Measurements from ENCODE around the gene IDUA.

IDUA gene

GRCh38 chr4:959338-960139, 27.3 kb upstream of the IDUA start:
- DNase-seq (ENCODE audit: low spot score in 2 of 2): peak in 1 of 2 experiments; percentile 9
- Histone ChIP-seq H3K9me3 (no peaks in the 10 kb centered on the region), H3K4me1 (no peaks in the 10 kb centered on the region), H3K27me3 (ENCODE audit: low read depth) (no peaks in the 10 kb centered on the region), H3K4me3 (no peak overlapping the region), H3K36me3 (replicated peaks) (peaks cover 3% of the 10 kb centered on the region; the same call in 1 of the 2 replicates)
- in situ Hi-C loops (cut with MboI; ENCODE audit: low sequenced_read_pairs): no loop called here

DNA sequence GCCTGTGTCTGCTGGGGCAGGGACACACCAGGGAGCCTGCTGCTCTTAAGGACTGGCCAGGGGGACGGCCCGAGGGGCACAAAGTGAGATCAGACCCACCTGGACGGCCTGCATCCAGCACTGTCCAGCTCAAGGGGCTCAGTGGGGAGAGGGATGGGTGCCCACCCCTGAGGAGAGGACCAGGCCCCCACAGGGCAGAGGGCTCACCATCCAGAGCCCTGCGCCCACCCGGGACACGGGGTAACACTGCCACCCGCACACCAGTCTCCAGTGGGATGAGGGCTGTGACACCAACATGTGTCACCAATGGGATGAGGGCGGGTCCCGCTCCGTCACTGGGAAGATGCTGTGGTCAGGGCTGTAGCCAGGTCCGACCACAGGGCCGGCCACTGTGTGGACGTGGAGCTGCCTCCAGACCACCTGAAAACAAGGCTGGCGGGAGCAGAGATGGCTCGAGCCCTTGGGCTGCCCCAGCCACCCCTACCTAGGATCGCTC, 26.7 kb upstream of the IDUA start:
- Histone ChIP-seq H3K36me3 (replicated peaks) (peaks cover 3% of the 10 kb centered on the region; the same call in 1 of the 2 replicates), H3K4me1 (no peaks in the 10 kb centered on the region), H3K4me3 (no peak overlapping the region), H3K9me3 (no peaks in the 10 kb centered on the region), H3K27me3 (ENCODE audit: low read depth) (no peaks in the 10 kb centered on the region)
- peak in 1 of 2 experiments; percentile 5 for DNase-seq (ENCODE audit: low spot score in 2 of 2)
- in situ Hi-C loops (cut with MboI; ENCODE audit: low sequenced_read_pairs): no loop called here

- Histone ChIP-seq H3K36me3 (replicated peaks) (peaks cover 3% of the 10 kb centered on the region; the same call in 1 of the 2 replicates), H3K4me1 (no peaks in the 10 kb centered on the region), H3K4me3 (no peak overlapping the region), H3K27me3 (ENCODE audit: low read depth) (no peaks in the 10 kb centered on the region), H3K9me3 (no peaks in the 10 kb centered on the region)
- DNase-seq (ENCODE audit: low spot score in 2 of 2): no peak
- in situ Hi-C loops (cut with MboI; ENCODE audit: low sequenced_read_pairs): no loop called here
Measured at GRCh38 chr4:960636-961350, 26.1 kb upstream of the IDUA start.

GRCh38 chr4:961351-962230, 25.3 kb upstream of the IDUA start:
- H3K4me3 ChIP-seq: no peak overlapping the region
- no peaks in the 10 kb centered on the region for H3K4me1 ChIP-seq
- peaks cover 3% of the 10 kb centered on the region; the same call in 1 of the 2 replicates for H3K36me3 ChIP-seq (replicated peaks)
- no peaks in the 10 kb centered on the region for H3K27me3 ChIP-seq (ENCODE audit: low read depth)
- in situ Hi-C loops (cut with MboI; ENCODE audit: low sequenced_read_pairs): no loop called here
- no peaks in the 10 kb centered on the region for H3K9me3 ChIP-seq
- DNase-seq (ENCODE audit: low spot score in 2 of 2): no peak

DNA sequence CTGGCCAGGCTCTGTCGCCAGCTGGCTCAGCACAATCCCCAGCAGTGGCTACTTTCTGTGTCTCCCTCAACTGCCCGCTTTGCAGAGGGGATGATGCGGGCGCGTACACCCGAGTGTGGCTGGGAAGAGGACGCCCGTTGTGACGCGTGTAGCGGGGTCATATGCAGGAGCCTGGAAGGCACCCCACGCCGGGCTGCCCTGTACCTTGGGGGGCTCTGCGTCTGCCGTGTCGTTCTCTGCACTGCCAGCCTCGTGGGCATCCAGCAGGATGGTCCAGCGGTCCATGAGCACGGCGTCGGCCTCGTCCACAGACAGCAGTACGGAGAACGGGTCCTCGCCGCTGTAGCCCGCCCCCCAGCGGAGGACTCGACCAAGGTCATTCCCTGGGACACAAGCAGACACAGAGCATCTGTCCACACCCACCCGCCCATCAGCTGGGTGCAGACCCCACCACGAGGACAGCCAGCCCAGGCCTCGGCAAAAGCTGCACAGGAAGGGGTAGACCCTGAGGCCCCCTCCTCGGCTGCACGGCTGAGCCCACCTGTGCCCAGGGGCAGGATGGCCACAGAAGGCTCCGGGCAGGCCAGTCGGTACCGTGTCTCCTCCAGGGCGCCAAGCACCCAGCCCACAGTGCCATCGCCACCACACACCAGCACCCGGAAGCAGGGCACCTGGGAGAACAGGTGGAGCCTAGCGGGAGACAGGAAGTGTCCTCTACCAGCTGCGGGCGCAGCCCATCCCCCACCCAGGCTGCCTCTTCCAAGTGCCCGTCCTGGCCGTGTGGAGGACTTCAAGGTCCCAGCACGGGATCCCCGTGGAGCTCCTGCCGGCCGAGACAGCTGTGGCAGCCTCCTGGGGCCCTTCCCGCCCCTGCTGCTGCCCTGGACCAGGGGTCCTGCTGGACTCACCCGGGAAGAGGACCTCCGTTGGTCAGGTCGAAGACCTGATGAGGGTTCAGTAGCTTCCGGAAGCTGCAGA, 24.3 kb upstream of the IDUA start:
- H3K9me3 ChIP-seq: no peaks in the 10 kb centered on the region
- peaks cover 3% of the 10 kb centered on the region; the same call in 1 of the 2 replicates for H3K36me3 ChIP-seq (replicated peaks)
- no peaks in the 10 kb centered on the region for H3K27me3 ChIP-seq (ENCODE audit: low read depth)
- no peaks in the 10 kb centered on the region for H3K4me1 ChIP-seq
- no peak for DNase-seq (ENCODE audit: low spot score in 2 of 2)
- in situ Hi-C loops (cut with MboI; ENCODE audit: low sequenced_read_pairs): no loop called here
- no peak overlapping the region for H3K4me3 ChIP-seq

GRCh38 chr4:963276-964225, 23.3 kb upstream of the IDUA start:
- in situ Hi-C loops (cut with MboI; ENCODE audit: low sequenced_read_pairs): no loop called here
- H3K9me3 ChIP-seq: no peaks in the 10 kb centered on the region
- no peak overlapping the region for H3K4me3 ChIP-seq
- no peak for DNase-seq (ENCODE audit: low spot score in 2 of 2)
- no peaks in the 10 kb centered on the region for H3K27me3 ChIP-seq (ENCODE audit: low read depth)
- H3K36me3 ChIP-seq (replicated peaks): peaks cover 3% of the 10 kb centered on the region; the same call in 1 of the 2 replicates
- H3K4me1 ChIP-seq: no peaks in the 10 kb centered on the region

GRCh38 chr4:964346-965025, 22.4 kb upstream of the IDUA start:
- Histone ChIP-seq H3K4me3 (no peak overlapping the region), H3K27me3 (ENCODE audit: low read depth) (no peaks in the 10 kb centered on the region), H3K9me3 (no peaks in the 10 kb centered on the region), H3K4me1 (no peaks in the 10 kb centered on the region), H3K36me3 (replicated peaks) (peaks cover 3% of the 10 kb centered on the region; the same call in 1 of the 2 replicates)
- in situ Hi-C loops (cut with MboI; ENCODE audit: low sequenced_read_pairs): no loop called here
- DNase-seq (ENCODE audit: low spot score in 2 of 2): no peak

GRCh38 chr4:965048-965765, 21.6 kb upstream of the IDUA start:
- in situ Hi-C loops (cut with MboI; ENCODE audit: low sequenced_read_pairs): no loop called here
- no peaks in the 10 kb centered on the region for H3K9me3 ChIP-seq
- no peaks in the 10 kb centered on the region for H3K27me3 ChIP-seq (ENCODE audit: low read depth)
- peaks cover 3% of the 10 kb centered on the region; the same call in 1 of the 2 replicates for H3K36me3 ChIP-seq (replicated peaks)
- H3K4me3 ChIP-seq: no peak overlapping the region
- no peaks in the 10 kb centered on the region for H3K4me1 ChIP-seq
- no peak for DNase-seq (ENCODE audit: low spot score in 2 of 2)

- Histone ChIP-seq H3K4me1 (no peaks in the 10 kb centered on the region), H3K36me3 (replicated peaks) (peaks cover 3% of the 10 kb centered on the region; the same call in 1 of the 2 replicates), H3K9me3 (no peaks in the 10 kb centered on the region), H3K4me3 (no peak overlapping the region), H3K27me3 (ENCODE audit: low read depth) (no peaks in the 10 kb centered on the region)
- in situ Hi-C loops (cut with MboI; ENCODE audit: low sequenced_read_pairs): no loop called here
- no peak for DNase-seq (ENCODE audit: low spot score in 2 of 2)
Measured at GRCh38 chr4:965766-966134, 21.1 kb upstream of the IDUA start.

DNA sequence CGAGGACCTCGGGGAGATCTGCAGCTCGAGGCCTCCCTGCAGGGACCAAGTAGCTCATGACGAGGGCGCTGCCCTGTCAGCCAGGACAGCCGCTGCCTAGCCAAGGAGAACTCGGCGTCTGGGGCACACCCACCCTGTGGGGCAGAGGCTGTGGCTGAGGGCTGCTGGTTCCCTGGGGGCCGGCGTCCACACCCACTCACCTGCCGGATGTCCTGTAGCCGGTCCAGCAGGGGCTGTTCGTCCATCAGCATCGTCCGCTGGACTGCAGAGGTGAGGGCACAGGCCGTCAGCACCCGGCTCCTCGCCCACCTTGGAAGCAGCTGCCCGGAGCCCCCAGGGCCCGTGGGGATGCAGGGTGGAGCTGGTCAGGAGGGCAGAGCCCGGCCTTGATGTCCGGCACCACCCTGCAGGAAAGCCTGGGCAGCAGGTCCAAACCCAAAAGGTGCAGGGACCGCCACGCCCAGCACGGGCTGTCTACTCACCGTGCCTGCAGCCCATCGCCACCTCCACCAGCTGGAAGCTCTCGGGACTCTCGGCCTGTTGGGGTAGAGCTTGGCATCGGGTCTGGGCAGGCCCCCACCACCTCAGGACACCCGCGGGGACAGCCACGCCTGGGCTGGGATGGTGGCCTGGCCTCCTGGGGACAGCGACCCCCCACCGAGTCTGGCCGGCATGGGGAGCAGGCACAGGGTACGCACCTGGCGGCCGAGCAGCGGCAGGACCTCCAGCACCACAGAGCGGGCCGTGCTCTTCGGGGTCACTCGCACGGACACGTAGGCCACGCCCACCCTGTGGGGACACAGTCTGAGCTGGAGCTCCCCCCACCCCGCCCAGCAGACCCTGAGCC, 20.4 kb upstream of the IDUA start:
- in situ Hi-C loops (cut with MboI; ENCODE audit: low sequenced_read_pairs): no loop called here
- DNase-seq (ENCODE audit: low spot score in 2 of 2): no peak
- H3K27me3 ChIP-seq (ENCODE audit: low read depth): no peaks in the 10 kb centered on the region
- H3K9me3 ChIP-seq: no peaks in the 10 kb centered on the region
- H3K36me3 ChIP-seq (replicated peaks): peaks cover 3% of the 10 kb centered on the region; the same call in 1 of the 2 replicates
- no peaks in the 10 kb centered on the region for H3K4me1 ChIP-seq
- no peak overlapping the region for H3K4me3 ChIP-seq

All from HAP-1 (cell line).